IPS DF 4.7 (cell line): ENCODE measurements around the gene RASGRF1.

Experiments
- DNase-seq: peaks from one replicate; pipeline ENCODE4 v3.0.0-alpha.2; 2013; ENCODE audit warnings: low spot score; ENCODE audit errors: extremely low read depth

The RASGRF1 gene

GRCh38 chr15:78988361-78988911 lies 102.1 kb downstream of the RASGRF1 start:
- DNase-seq: no peak

- DNase-seq: no peak
Observed at GRCh38 chr15:78987556-78988360, 102.8 kb downstream of the RASGRF1 start.

GRCh38 chr15:78985859-78986475 lies 104.6 kb downstream of the RASGRF1 start:
- DNase-seq: no peak

- no peak for DNase-seq
Observed at GRCh38 chr15:78984041-78984440, 106.5 kb downstream of the RASGRF1 start.

GRCh38 chr15:78983146-78983918 lies 107.2 kb downstream of the RASGRF1 start:
- no peak for DNase-seq

- no peak for DNase-seq
Observed at GRCh38 chr15:78982736-78983135, 107.8 kb downstream of the RASGRF1 start.

GRCh38 chr15:78981532-78982313 lies 108.9 kb downstream of the RASGRF1 start:
- DNase-seq: no peak

GRCh38 chr15:78979456-78980320 lies 110.9 kb downstream of the RASGRF1 start:
- DNase-seq: peak; percentile 93

GRCh38 chr15:78978601-78979179 lies 111.9 kb downstream of the RASGRF1 start:
- DNase-seq: no peak

- DNase-seq: no peak
Observed at GRCh38 chr15:78977591-78978347, 112.8 kb downstream of the RASGRF1 start.

GRCh38 chr15:78977091-78977571 lies 113.4 kb downstream of the RASGRF1 start:
- DNase-seq: no peak

- DNase-seq: no peak
Observed at GRCh38 chr15:78976691-78977090, 113.9 kb downstream of the RASGRF1 start.

GRCh38 chr15:78974272-78974918 lies 116.2 kb downstream of the RASGRF1 start:
- DNase-seq: no peak

- DNase-seq: no peak
Observed at GRCh38 chr15:78969687-78970349, 120.8 kb downstream of the RASGRF1 start.

- DNase-seq: no peak
Observed at GRCh38 chr15:78968539-78969271, 121.9 kb downstream of the RASGRF1 start.

GRCh38 chr15:78968114-78968513 lies 122.5 kb downstream of the RASGRF1 start:
- no peak for DNase-seq

GRCh38 chr15:78960308-78960707 lies 130.3 kb downstream of the RASGRF1 start:
- no peak for DNase-seq
